ENCODE results near the gene STARD10. TPM values are rescaled to one million over a fixed set of nuclear protein-coding genes. Genes with fewer than 3 reads are reported as not detected.

Gene STARD10
- total RNA-seq, 1 experiment from 2014 or later: 58.4 TPM

GRCh38 chr11:72730243-72730642, 63.6 kb downstream of the STARD10 start:
- POLR2A ChIA-PET: interaction anchor here (0.6 kb wide), 1 partner anchor 440 kb away, joined by 4 read pairs; no protein-coding TSS in a partner anchor

GRCh38 chr11:72727521-72727920, 66.3 kb downstream of the STARD10 start:
- RAD21 ChIA-PET (ENCODE audit: low non-redundant PET in 1 of 2, low total read pairs in 2 of 2, uncharacterized antibody in 2 of 2, unreplicated experiment in 2 of 2): no interaction called here
- H2AFZ ChIP-seq (ENCODE audit: low read depth, low read length, poor library complexity, severe bottlenecking): no peak overlapping the region
- no peak for DNase-seq (ENCODE audit: low read depth, low spot score)
- no peaks in the 10 kb centered on the region for H3K36me3 ChIP-seq (ENCODE audit: control insufficient read depth in 1 of 2, insufficient read depth in 2 of 2, low read length in 2 of 2)
- H3K4me1 ChIP-seq (ENCODE audit: control insufficient read depth in 1 of 2, insufficient read depth in 2 of 2, low read length in 2 of 2): peaks cover 4% of the 10 kb centered on the region in 2 experiments
- intact Hi-C loops (cut with micrococcal nuclease): no loop called here
- no peak for TF ChIP-seq ELF1 (IDR thresholded peaks at IDR 0.05; ENCODE audit: borderline replicate concordance, low read depth)
- POLR2A ChIA-PET: no interaction called here
- CTCF ChIA-PET: no interaction called here
- H3K79me2 ChIP-seq (ENCODE audit: insufficient read depth, low read length): no peaks in the 10 kb centered on the region; the same call in 1 of the 2 replicates
- H4K20me1 ChIP-seq (ENCODE audit: insufficient read depth): no peaks in the 10 kb centered on the region
- no peaks in the 10 kb centered on the region for H3K9me2 ChIP-seq (ENCODE audit: insufficient read depth)
- H3K27me3 ChIP-seq (ENCODE audit: insufficient read depth, low read length): no peaks in the 10 kb centered on the region
- no peak overlapping the region for H3K9ac ChIP-seq (ENCODE audit: low read length)
- no peaks in the 10 kb centered on the region for H3K9me3 ChIP-seq (ENCODE audit: control insufficient read depth in 1 of 2, insufficient read depth in 1 of 2, low read depth in 1 of 2, low read length in 2 of 2)
- no peak overlapping the region for H3K27ac ChIP-seq (ENCODE audit: low read depth, low read length)
- BruUV-seq (replicated peaks): no TSS peak
- no peak for ATAC-seq
- H3K4me2 ChIP-seq (ENCODE audit: low read length): no peak overlapping the region
- H3K4me3 ChIP-seq (replicated peaks in 1 of 2; ENCODE audit: low read depth in 1 of 2, low read length in 2 of 2): no peak overlapping the region

More at GRCh38 chr11:72730243-72730642, 63.6 kb downstream of the STARD10 start:
- H3K9ac ChIP-seq (ENCODE audit: low read length): no peak overlapping the region
- no peaks in the 10 kb centered on the region for H3K79me2 ChIP-seq (ENCODE audit: insufficient read depth, low read length)
- no peaks in the 10 kb centered on the region for H3K27me3 ChIP-seq (ENCODE audit: insufficient read depth, low read length)
- H3K4me1 ChIP-seq (ENCODE audit: control insufficient read depth in 1 of 2, insufficient read depth in 2 of 2, low read length in 2 of 2): peaks cover 2 to 4% of the 10 kb centered on the region in 2 experiments
- no peaks in the 10 kb centered on the region for H3K9me2 ChIP-seq (ENCODE audit: insufficient read depth)
- H3K36me3 ChIP-seq (ENCODE audit: control insufficient read depth in 1 of 2, insufficient read depth in 2 of 2, low read length in 2 of 2): no peaks in the 10 kb centered on the region
- no peak overlapping the region for H3K4me2 ChIP-seq (ENCODE audit: low read length)
- no peak overlapping the region for H3K4me3 ChIP-seq (replicated peaks in 1 of 2; ENCODE audit: low read depth in 1 of 2, low read length in 2 of 2)
- no peaks in the 10 kb centered on the region for H4K20me1 ChIP-seq (ENCODE audit: insufficient read depth)
- H3K9me3 ChIP-seq (ENCODE audit: control insufficient read depth in 1 of 2, insufficient read depth in 1 of 2, low read depth in 1 of 2, low read length in 2 of 2): no peaks in the 10 kb centered on the region
- H3K27ac ChIP-seq (ENCODE audit: low read depth, low read length): no peak overlapping the region
- TF ChIP-seq JUND (IDR thresholded peaks at IDR 0.05) (no peak), MAX (IDR thresholded peaks at IDR 0.05) (no peak)
- intact Hi-C loops (cut with micrococcal nuclease): no loop called here
- ChIA-PET RAD21 (ENCODE audit: low non-redundant PET in 1 of 2, low total read pairs in 2 of 2, uncharacterized antibody in 2 of 2, unreplicated experiment in 2 of 2) (no interaction called here), CTCF (interaction anchor here (1.3 to 1.6 kb wide), 2 partner anchors 83 to 101 kb away, joined by 3 read pairs; no protein-coding TSS in a partner anchor)
- DNase-seq (ENCODE audit: low read depth, low spot score) (no peak), ATAC-seq (no peak)
- no peak overlapping the region for H2AFZ ChIP-seq (ENCODE audit: low read depth, low read length, poor library complexity, severe bottlenecking)
- no TSS peak for BruUV-seq (replicated peaks)

Data from HCT116 (cell line).